PC-9 (cell line): ENCODE data around the gene AGBL4. TPM values are rescaled to one million over a fixed set of nuclear protein-coding genes. Genes with fewer than 3 reads are reported as not detected.

Source experiments
- BruUV-seq: library from RNA; stranded (reverse); fragments of 400-500 nt; replicated peaks from 2 replicates; lab custom pipeline; 2021; lab: Mats Ljungman, UMichigan
- CTCF ChIA-PET: fragments of 300-600 bp; sonication (Branson Sonifier 250); formaldehyde crosslinking; loops from one replicate; lab custom pipeline; 2022; ENCODE audit warnings: antibody characterized with exemption; lab: Charles Lee
- POLR2A ChIA-PET: fragments of 300-600 bp; sonication (Branson Sonifier 250); formaldehyde crosslinking; loops from one replicate; lab custom pipeline; 2022; ENCODE audit warnings: antibody characterized with exemption; ENCODE audit not compliant: unreplicated experiment; lab: Charles Lee
- DNase-seq, 2 experiments: peaks; one replicate each; pipeline versions ENCODE4 v3.0.0 to v3.0.0-alpha.2; 2015 to 2022; ENCODE audit warnings: mixed read lengths in 1 of 2
- H2AFZ ChIP-seq: fragments of 200-600 bp; sonication (generic); 2 replicates; pipeline ENCODE4 v1.8.1; 2017; ENCODE audit warnings: antibody characterized with exemption
- H3F3A ChIP-seq: fragments of 200-600 bp; sonication (generic); 2 replicates; pipeline ENCODE4 v1.8.1; 2017; ENCODE audit warnings: antibody characterized with exemption, mild to moderate bottlenecking, low read depth; ENCODE audit not compliant: insufficient read depth
- H3K27ac ChIP-seq: fragments of 200-600 bp; sonication (generic); 2 replicates; pipeline ENCODE4 v1.6.1; 2016; ENCODE audit warnings: mixed run types
- H3K27me3 ChIP-seq: fragments of 200-600 bp; sonication (generic); 2 replicates; pipeline ENCODE4 v1.6.1; 2016; ENCODE audit warnings: low read depth, mixed run types; ENCODE audit not compliant: insufficient read depth
- H3K36me3 ChIP-seq: fragments of 200-600 bp; sonication (generic); 2 replicates; pipeline ENCODE4 v1.6.1; 2016; ENCODE audit warnings: low read depth, mixed run types
- H3K4me1 ChIP-seq: fragments of 200-600 bp; sonication (generic); replicated peaks from 2 replicates; pipeline ENCODE4 v1.6.1; 2016; ENCODE audit warnings: mixed run types; ENCODE audit not compliant: insufficient read depth
- H3K4me2 ChIP-seq: fragments of 200-600 bp; sonication (generic); 2 replicates; pipeline ENCODE4 v1.6.1; 2017; ENCODE audit warnings: mixed run types
- H3K4me3 ChIP-seq: fragments of 200-600 bp; sonication (generic); 2 replicates; pipeline ENCODE4 v1.6.1; 2016; ENCODE audit warnings: mixed run types
- H3K79me2 ChIP-seq: fragments of 200-600 bp; sonication (generic); 2 replicates; pipeline ENCODE4 v1.6.1; 2017; ENCODE audit warnings: low read depth, mixed run types
- H3K9me2 ChIP-seq: fragments of 200-600 bp; sonication (generic); 2 replicates; pipeline ENCODE4 v1.8.1; 2017; ENCODE audit warnings: mild to moderate bottlenecking; ENCODE audit not compliant: insufficient read depth
- H3K9me3 ChIP-seq: fragments of 200-600 bp; sonication (generic); 2 replicates; pipeline ENCODE4 v1.8.1; 2016; ENCODE audit warnings: low read depth; ENCODE audit not compliant: insufficient read depth
- H4K20me1 ChIP-seq: fragments of 200-600 bp; sonication (generic); 2 replicates; pipeline ENCODE4 v1.8.1; 2017; ENCODE audit not compliant: insufficient read depth
- EZH2 ChIP-seq: fragments of 200-600 bp; sonication (generic); IDR thresholded peaks from 2 replicates; pipeline ENCODE4 v1.8.0; 2017; ENCODE audit warnings: antibody characterized with exemption, low read depth
- intact Hi-C: fragments of 100-400 bp; cut with micrococcal nuclease; formaldehyde crosslinking; loops from one replicate; pipeline ENCODE4 v1.10.0; 2022; ENCODE audit not compliant: unreplicated experiment
- total RNA-seq: library from RNA; stranded (reverse); gene quantifications from 2 replicates; pipeline ENCODE4 v1.2.3, GENCODE V29; 2021
- TF ChIP-seq, protein P1 (sequence below): fragments of 200-600 bp; sonication (generic); conservative IDR thresholded peaks from 2 replicates; pipeline ENCODE4 v1.6.1; 2017; ENCODE audit warnings: mixed run types, antibody characterized with exemption, mild to moderate bottlenecking, moderate library complexity

The AGBL4 gene
- total RNA-seq, 1 experiment from 2014 or later: not detected

DNA sequence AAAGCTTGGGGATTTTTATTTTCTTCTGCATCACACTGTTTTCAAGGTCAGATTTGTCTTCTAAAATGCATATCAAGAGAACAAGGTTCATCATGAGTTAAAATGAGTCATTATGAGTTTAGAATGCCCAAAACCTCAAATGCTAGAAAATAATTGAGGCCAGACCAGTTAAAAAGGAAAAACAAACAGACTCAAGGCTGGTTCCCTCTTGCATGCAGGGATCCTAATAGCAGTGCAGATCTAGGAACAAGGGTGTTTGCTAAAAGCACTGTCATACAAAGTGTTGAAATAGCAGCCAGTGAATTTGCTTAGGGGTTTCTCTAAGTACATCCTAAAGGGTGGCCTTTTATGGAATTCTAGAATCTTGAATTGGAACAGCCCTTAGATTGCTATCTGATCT lies 1262.3 kb downstream of the AGBL4 start:
- H3K79me2 ChIP-seq: no peaks in the 10 kb centered on the region
- H2AFZ ChIP-seq: no peak overlapping the region
- H3K36me3 ChIP-seq: no peaks in the 10 kb centered on the region
- no peak for DNase-seq
- H3K9me2 ChIP-seq: 0 out of 2 replicates have a peak, but pooled peaks cover 4% of the 10 kb centered on the region
- no peak for TF ChIP-seq EZH2
- TF ChIP-seq, protein P1, sequence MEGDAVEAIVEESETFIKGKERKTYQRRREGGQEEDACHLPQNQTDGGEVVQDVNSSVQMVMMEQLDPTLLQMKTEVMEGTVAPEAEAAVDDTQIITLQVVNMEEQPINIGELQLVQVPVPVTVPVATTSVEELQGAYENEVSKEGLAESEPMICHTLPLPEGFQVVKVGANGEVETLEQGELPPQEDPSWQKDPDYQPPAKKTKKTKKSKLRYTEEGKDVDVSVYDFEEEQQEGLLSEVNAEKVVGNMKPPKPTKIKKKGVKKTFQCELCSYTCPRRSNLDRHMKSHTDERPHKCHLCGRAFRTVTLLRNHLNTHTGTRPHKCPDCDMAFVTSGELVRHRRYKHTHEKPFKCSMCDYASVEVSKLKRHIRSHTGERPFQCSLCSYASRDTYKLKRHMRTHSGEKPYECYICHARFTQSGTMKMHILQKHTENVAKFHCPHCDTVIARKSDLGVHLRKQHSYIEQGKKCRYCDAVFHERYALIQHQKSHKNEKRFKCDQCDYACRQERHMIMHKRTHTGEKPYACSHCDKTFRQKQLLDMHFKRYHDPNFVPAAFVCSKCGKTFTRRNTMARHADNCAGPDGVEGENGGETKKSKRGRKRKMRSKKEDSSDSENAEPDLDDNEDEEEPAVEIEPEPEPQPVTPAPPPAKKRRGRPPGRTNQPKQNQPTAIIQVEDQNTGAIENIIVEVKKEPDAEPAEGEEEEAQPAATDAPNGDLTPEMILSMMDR: no peak
- H3K9me3 ChIP-seq: no peaks in the 10 kb centered on the region
- no peak overlapping the region for H3K4me2 ChIP-seq
- intact Hi-C loops: no loop called here
- H3K4me3 ChIP-seq: no peak overlapping the region
- CTCF ChIA-PET: no interaction called here
- H4K20me1 ChIP-seq: no peaks in the 10 kb centered on the region
- no peak overlapping the region for H3K27ac ChIP-seq
- H3K27me3 ChIP-seq: 0 out of 2 replicates have a peak, but pooled peaks cover 12% of the 10 kb centered on the region
- no peaks in the 10 kb centered on the region for H3K4me1 ChIP-seq
- H3F3A ChIP-seq: no peaks in the 10 kb centered on the region
- POLR2A ChIA-PET: no interaction called here
- no TSS peak for BruUV-seq

DNA sequence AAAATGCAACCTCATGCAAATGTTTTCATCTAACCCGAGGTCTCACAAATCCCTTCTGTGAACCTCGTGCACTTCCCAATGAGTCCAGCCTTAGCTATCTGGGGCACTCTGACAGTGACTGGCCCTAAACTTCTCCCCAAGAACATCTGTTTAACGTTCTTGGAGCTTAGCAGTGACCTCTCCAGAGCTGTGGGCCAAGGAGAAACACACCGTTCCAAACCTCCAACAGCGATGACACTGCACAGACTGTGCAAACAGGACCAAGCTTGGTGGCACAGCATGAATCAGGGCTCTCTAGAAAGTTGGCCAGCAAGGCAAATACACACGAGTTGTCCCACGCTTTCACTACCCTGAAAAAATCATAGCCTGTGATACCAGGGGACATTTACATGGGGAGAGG lies 1262.9 kb downstream of the AGBL4 start:
- DNase-seq: no peak
- Histone ChIP-seq H3K27me3 (0 out of 2 replicates have a peak, but pooled peaks cover 12% of the 10 kb centered on the region), H3F3A (no peaks in the 10 kb centered on the region), H3K9me3 (no peaks in the 10 kb centered on the region), H3K79me2 (no peaks in the 10 kb centered on the region), H3K4me3 (no peak overlapping the region), H4K20me1 (no peaks in the 10 kb centered on the region), H3K36me3 (no peaks in the 10 kb centered on the region), H3K27ac (no peak overlapping the region), H3K4me1 (no peaks in the 10 kb centered on the region), H3K4me2 (no peak overlapping the region), H3K9me2 (0 out of 2 replicates have a peak, but pooled peaks cover 4% of the 10 kb centered on the region), H2AFZ (no peak overlapping the region)
- no TSS peak for BruUV-seq
- TF ChIP-seq, protein P1: no peak
- CTCF ChIA-PET: no interaction called here
- POLR2A ChIA-PET: no interaction called here
- intact Hi-C loops: no loop called here

DNA sequence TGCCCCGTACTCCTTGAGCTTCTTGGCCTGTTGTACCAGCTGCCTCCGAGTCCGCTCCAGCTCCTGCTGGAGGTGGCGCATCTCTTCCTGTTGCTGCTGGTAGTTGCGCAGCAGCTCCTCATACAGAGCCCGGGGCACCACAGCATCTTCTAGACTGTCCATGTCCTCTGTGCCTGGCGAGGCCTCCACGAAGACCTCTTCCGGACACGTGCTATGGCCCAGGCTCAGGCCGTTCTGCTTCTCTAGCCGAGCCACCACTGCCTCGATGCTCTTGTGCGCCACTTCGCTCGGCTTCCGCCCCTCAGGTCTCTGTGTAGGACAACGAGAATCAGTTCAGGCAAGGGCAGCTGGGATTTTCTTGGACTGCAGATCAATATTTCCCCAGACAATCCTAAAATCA lies 1264.8 kb downstream of the AGBL4 start:
- Histone ChIP-seq H3K4me2 (no peak overlapping the region), H3K9me3 (no peaks in the 10 kb centered on the region), H3K4me1 (no peaks in the 10 kb centered on the region), H3K27me3 (peaks cover 26% of the 10 kb centered on the region; the same call in 1 of the 2 replicates), H3K27ac (no peak overlapping the region), H4K20me1 (no peaks in the 10 kb centered on the region), H3F3A (no peaks in the 10 kb centered on the region), H3K9me2 (0 out of 2 replicates have a peak, but pooled peaks cover 4% of the 10 kb centered on the region), H2AFZ (no peak overlapping the region), H3K36me3 (no peaks in the 10 kb centered on the region), H3K79me2 (no peaks in the 10 kb centered on the region), H3K4me3 (no peak overlapping the region)
- ChIA-PET CTCF (no interaction called here), POLR2A (no interaction called here)
- TF ChIP-seq, protein P1: no peak
- no peak for TF ChIP-seq EZH2
- BruUV-seq: no TSS peak
- DNase-seq: no peak
- intact Hi-C loops: no loop called here
